Coronary artery (tissue), 2 donors: ENCODE measurements around the gene KLHL36.

Experiments used
- DNase-seq: peaks from one replicate; pipeline ENCODE4 v3.0.0-alpha.2; 2017; ENCODE audit warnings: low spot score
- H3K27ac ChIP-seq, 2 donors: fragments of 200-600 bp; sonication (generic); one replicate each; pipeline ENCODE4 v1.5.1; 2016 to 2019
- H3K4me3 ChIP-seq: fragments of 200-600 bp; sonication (generic); 2 replicates; pipeline ENCODE4 v1.5.1; 2016; ENCODE audit warnings: mild to moderate bottlenecking, moderate library complexity
- CTCF ChIP-seq: fragments of 200-600 bp; sonication (generic); IDR thresholded peaks from one replicate; pipeline ENCODE4 v1.5.1; 2019; ENCODE audit warnings: antibody characterized with exemption

The KLHL36 gene

DNA sequence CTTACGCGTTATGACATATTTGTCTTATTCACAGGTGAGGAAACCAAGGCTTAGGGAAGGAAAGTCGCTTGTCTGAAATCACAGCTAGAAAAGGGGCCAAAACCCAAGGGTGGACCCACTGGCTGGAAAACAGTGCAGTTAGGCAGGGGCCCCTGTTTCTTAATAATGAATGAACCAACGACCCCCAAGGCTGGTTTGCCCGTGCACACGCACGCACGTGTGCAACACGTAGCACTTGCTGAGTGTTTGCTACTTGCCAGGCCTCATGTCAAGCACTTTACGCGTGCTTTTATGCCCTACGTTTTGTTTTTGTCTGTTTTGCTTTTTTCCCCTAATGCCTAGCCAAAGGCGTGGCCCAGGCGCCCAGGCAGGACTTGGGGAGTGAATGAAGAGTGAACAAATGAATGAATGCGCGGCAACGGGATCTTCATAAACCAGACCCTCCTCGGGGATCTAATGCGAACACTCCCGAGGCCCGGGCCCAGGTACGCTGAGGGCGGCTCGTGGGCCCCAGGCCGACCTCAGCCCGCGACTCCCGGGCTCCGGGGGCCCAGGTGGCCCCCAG is 50.9 kb downstream of the KLHL36 start:
- peak overlapping the region; percentile 39 to 89 for H3K27ac ChIP-seq
- DNase-seq = no peak
- TF ChIP-seq CTCF = no peak
- H3K4me3 ChIP-seq = peak overlapping the region; percentile 88

DNA sequence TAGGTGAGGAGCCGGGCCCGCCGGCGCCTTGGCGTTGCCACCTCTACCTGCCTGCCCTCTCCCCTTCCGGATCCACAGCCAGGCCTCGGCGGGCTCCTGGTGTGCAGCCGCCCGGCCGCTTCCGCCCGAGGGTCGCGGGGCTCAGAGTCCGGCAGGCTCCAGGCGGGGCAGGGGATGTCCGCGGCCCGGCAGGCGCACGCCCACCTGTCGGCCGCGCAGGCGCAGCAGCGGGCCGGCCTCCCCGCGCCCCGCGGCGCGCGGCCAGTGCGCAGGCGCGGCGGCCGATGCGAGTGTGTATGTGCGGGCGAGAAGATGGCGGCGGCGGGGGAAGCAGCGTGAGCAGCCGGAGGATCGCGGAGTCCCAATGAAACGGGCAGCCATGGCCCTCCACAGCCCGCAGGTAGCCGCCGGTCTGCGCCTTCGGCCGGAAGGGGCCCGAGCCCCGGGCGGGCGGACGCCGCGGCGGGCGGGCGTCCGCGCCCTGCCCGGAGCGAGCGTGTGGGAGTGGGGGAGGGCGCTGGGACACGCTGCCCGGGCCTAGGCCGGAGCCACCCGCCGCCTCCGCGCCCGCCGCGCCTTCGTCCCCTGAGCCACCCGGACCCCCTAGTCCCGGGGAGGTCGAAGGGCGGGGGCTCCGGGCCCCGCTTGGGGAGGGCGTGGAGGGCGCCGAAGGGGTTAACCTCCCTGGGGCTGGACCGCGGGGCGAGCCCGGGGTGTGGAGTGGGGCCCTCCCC is 51.6 kb downstream of the KLHL36 start, which contains the start of gene USP10:
Gene USP10 (plus strand): TSS at position 289 of the 734 bp plus-strand sequence. CDS start 91 bp downstream, at position 380.
- Histone ChIP-seq H3K27ac (peak within 1 kb of the TSS; percentile 89 to 93), H3K4me3 (peak within 1 kb of the TSS; percentile 88)
- TF ChIP-seq CTCF = no peak
- DNase-seq = peak; percentile 77

DNA sequence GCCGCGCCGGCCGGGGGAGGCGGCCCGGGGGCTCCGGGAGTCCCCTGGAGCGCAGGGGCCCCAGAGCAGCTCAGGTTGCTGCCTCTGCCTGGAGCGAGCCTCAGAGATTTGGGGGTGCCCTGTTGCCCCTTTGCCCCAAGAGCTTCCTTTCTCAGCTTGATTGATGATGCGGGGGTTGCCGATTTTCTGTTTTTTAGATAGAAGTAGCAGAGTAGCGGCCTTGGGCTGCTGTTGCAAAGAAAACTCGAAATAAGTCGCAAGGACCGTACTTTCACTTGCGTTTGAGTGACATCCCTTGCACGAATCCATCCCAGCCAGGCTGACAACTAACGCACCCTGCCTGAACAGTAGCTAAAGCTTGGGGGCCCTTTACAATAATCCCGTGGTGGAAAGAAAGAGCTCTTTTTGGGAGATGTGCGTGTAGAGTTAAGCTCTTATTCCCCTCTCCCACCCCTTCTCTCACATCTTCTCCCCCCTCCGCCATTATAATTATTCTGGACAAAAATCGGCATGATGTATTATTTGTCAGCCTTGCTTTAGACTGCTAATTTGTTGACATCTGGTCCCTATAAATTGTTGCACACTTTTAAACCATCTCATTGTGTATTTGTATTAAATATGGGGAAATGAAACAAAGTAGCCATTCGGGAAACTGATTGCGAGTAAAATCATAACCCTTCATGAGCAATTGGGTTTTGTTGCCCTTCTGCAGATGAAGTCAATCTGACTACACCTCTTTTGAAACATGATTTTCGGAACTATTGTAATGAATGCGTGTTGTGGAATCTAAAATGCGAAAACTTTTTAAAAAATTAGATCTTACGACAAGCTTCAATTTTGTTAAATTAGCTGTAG is 52.4 kb downstream of the KLHL36 start:
- no peak for TF ChIP-seq CTCF
- H3K27ac ChIP-seq = peak overlapping the region; percentile 89 to 93
- peak overlapping the region; percentile 88 for H3K4me3 ChIP-seq
- no peak for DNase-seq

DNA sequence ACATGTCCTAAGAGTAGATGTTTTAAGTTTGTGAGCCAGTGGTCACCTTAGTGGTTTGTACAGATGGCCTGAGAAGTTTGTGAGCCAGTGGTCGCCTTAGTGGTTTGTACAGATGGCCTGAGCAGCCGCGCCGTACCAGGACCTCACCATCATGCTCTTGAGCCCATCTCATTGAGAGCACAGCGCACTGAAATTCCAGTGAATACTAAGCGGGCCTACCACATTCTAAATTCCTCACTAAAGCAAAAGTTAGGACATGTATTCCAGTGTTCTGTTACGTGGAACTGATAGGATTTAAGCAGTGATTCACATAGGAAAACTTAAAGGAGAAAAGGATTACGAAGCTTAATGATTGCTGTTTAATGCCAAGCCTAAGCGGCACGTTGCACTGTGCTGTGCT is 55.4 kb downstream of the KLHL36 start:
- no peak for TF ChIP-seq CTCF
- DNase-seq = no peak
- H3K27ac ChIP-seq = no peak overlapping the region
- no peak overlapping the region for H3K4me3 ChIP-seq

DNA sequence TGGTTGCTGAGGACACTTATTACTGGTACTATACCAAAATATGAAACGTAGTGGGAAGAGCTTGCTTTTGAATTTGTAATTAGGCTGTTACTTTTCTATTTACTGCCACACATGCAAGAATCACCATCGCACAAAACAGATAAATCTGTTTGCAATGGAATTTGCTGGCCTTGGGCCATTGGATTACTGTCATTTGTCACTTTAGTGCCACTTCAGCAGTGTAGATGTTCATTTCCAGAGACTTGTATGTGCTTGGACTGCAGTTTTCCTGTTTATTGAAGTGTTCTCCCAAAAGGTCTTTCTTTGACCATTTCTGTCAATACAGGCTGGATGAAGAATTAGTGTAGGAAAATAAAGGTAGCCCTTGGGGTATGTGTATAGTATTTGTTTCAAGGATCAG is 55.9 kb downstream of the KLHL36 start:
- no peak for DNase-seq
- no peak for TF ChIP-seq CTCF
- Histone ChIP-seq H3K27ac (no peak overlapping the region), H3K4me3 (no peak overlapping the region)

GRCh38 chr16:84706856-84707255 is 58.5 kb downstream of the KLHL36 start:
- Histone ChIP-seq H3K27ac (no peak overlapping the region), H3K4me3 (no peak overlapping the region)
- no peak for DNase-seq
- TF ChIP-seq CTCF = no peak
